GM18499 (cell line): ENCODE data around the gene KRTAP5-2.
"Not testable (repeated sequence)": the region's sequence is repeated elsewhere in the genome, so short reads cannot be mapped to it uniquely, and the experiment has no call there.

ENCODE experiments used
- ATAC-seq: cut with Tn5 transposase; IDR thresholded peaks from one replicate; pipeline ENCODE4 v1.9.1; 2021; ENCODE audit warnings: moderate number of reproducible peaks; ENCODE audit not compliant: insufficient read depth, unreplicated experiment

Gene KRTAP5-2

DNA sequence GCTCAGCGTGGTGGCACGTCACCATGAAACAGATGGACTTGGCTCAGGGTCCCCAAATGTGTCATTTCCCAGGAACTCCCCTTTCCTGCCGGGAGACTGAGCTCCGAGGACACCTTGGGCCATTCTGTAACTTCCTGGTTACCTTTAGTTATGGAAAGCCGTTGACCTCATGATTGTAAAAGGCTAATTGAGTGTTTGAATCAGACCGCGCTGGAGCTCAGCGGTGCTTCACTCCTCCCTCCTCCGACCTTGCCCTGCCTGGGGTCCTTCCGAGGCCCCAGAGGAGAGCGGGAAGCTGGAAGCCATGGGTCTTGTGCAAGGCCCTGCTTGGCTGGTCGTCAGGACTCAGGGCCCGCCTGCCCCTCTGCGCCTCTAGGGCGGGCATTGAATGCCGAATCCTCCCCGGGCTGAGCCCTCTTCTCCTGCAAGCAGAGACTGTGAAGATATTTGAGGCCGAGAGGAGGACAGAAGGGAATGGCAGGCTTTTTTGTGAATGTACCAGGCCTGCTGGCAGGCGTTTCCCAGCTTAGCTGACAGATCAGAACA is 1.4 kb downstream of the KRTAP5-2 start:
- not testable (repeated sequence) for ATAC-seq

DNA sequence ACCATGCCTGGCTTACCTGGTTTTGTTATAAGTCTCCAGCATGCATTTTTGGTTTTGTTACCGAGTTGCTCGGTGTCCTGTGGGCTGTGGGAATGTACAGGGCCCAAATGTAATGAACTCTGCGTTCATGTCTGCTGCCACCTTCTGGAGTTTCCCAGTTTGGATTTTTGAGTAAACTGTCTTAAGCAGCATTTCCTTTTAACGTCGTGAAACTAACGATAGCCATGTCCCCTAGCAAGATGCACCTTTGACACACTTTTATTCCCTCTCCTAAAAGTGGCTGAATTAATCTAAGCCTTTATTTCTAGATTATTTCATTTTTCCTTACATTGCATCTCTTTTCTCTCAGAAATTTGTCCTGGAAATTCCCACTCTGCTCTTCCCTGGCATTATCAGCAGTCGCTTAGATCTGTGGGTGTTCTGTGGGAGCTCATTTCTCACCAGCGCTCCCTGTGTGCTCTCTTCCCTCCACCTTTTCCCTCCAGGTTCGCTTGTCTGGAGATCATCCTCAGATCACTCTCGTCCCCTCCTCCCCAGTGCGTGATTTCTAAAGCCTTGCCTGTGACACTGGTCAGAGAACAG is 2.0 kb downstream of the KRTAP5-2 start:
- ATAC-seq = not testable (repeated sequence)

DNA sequence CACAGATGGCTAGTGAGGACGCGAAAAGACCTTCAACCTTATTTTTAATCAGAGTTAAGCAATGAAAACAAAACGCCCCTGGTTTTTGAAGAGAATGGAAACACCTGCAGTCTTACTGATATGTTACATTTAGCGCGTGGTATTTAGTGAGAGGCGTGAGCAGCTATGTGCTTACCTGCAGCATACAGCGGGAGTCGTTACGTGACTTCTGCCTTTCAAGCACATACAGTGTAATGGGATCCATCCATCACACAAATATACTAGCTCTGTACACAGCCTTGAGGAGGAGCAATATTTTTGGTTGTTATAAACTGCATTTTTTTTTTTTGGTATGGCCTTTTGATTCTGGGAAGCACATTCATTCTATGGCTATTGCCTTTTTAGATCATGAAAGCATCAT is 5.5 kb downstream of the KRTAP5-2 start:
- ATAC-seq = no peak

DNA sequence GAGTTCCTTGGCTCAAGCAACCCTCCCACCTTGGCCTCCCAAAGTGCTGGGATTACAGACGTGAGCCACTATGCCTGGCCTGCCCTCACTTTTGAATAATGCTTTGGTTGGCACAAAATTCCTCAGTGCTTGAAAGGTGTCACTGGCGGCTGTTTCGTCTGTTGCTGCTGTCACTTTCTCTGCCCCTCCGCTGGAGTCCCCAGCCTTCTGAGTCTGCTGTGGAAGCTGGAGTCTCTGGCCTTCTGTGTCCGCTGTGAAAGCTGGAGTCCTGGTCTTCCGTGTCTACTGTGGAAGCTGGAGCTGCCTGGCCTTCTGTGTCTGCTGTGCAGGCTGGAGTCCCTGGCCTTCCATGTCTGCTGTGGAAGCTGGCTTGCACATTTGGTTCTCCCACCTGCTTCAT is 8.1 kb downstream of the KRTAP5-2 start:
- no peak for ATAC-seq

DNA sequence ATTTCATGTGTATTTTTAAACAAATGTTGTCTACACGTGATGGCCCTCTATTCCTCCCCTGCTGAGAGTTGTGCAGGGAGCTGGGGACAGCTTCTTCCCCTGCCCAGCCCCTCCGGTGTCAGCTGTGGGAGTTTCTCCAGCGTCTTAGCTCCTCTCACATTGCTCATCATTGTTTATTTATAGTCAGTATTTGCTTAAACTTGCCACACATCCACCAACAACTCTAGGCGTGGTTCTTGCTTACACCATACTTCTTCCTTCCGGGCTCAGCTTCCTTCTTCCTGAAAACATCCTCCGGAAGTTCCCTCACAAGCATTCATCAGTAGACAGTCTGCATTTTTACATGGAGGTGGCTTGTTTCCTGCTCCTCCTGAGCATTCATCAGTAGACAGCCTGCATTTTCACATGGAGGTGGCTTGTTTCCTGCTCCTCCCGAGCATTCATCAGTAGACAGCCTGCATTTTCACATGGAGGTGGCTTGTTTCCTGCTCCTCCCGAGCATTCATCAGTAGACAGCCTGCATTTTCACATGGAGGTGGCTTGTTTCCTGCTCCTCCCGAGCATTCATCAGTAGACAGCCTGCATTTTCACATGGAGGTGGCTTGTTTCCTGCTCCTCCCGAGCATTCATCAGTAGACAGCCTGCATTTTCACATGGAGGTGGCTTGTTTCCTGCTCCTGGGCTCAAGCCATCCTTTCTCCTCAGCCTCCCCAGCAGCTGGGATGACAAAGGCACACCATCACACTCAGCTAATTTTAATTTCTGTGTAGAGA is 8.7 kb downstream of the KRTAP5-2 start:
- not testable (repeated sequence) for ATAC-seq

DNA sequence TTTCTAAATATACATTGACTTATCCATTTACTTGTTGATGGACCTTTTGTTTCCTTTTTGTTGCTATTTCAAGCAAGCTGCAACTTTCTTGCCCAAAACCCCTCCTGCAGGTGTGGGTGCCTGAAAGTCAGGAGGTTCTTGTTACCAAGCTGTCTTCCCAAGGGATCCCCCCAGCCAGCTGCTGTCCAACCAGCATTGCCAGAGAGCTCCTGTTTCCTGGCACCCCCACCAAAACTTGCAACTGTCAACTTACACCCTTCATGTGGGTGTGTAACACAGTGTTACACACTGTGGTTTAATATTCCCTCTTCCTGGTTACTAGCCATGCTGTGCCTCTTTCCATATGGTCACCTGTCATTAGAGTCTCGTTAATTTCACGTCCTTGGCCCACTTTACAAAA is 11.4 kb downstream of the KRTAP5-2 start:
- no peak for ATAC-seq

DNA sequence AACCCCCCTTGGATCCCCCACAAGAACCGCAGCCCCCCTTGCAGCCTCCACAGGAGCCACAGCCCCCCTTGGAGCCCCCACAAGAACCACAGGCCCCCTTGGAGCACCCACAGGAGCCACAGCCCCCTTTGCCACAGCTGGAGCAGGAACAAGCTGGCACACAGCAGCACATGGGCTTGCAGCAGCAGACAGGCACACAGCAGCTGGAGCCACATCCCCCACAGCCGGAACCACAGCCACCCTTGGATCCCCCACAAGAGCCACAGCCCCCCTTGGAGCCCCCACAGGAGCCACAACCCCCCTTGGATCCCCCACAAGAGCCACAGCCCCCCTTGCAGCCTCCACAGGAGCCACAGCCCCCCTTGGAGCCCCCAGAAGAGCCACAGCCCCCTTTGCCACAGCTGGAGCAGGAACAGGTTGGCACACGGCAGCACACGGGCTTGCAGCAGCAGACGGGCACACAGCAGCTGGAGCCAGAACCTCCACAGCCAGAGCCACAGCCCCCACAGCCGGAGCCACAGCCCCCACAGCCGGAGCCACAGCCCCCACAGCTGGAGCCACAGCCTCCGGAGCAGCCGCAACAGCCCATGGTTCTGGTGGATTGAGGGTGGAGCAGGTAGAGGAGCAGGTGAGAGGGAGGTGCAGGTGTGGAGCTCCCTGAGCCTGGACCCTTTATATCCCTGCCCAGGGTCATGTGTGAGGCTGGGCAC is 13.3 kb downstream of the KRTAP5-2 start, which contains the start of gene KRTAP5-1:
KRTAP5-1 (minus strand) TSS at position 623 of the 710 bp plus-strand sequence; CDS start at position 589, 34 bp downstream.
- ATAC-seq = not testable (repeated sequence)

DNA sequence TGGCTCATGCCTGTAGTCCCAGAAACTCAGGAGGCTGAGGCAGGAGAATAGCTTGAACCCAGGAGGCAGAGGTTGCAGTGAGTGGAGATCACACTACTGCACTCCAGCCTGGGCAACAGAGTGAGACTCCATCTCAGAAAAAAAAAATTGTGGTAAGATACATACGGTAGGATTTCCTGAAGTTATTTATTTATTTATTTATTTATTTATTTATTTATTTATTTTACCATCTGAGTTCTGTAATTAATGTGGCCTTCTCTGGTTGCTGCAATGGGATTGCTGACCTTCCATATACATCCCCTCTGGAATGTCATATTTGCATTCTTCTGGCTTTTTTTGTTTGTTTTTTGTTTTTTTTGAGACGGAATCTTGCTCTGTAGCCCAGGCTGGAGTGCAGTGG is 15.2 kb downstream of the KRTAP5-2 start:
- ATAC-seq = not testable (repeated sequence)

DNA sequence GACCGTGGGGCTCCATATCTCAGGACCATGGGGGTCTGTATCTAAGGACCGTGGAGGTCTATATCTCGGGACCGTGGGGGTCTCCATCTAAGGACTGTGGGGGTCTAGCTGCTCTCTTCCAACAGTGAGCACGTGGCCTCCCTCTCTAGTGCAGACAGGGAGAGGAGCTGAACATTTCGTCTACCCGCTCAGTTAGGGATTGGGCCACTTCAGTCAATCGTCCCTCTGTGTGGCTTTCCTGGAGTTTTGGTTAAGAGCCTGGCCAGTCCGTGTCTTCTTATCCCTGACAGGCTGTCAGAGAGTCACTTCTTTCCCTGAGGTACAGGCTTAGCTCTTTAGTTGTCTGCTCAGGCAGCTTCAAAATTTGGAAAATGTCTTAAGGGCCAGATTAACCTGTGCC is 16.1 kb downstream of the KRTAP5-2 start:
- ATAC-seq = no peak

DNA sequence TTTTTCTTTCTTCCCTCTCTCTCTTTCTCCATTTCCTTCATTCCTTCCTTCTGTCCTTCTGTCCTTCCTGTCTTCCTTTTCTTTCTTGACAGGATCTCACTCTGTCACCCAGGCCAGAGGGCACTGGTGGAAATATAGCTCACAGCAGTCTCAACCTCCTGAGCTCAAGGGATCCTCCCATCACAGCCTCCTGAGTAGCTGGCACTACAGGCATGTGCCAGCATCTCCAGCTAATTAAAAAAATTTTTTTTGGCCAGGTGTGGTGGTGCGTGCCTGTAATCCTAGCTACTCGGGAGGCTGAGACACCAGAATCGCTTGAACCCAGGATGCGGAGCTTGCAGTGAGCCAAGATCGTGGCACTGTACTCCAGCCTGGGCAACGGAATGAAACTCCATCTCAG is 21.3 kb downstream of the KRTAP5-2 start:
- ATAC-seq = no peak

DNA sequence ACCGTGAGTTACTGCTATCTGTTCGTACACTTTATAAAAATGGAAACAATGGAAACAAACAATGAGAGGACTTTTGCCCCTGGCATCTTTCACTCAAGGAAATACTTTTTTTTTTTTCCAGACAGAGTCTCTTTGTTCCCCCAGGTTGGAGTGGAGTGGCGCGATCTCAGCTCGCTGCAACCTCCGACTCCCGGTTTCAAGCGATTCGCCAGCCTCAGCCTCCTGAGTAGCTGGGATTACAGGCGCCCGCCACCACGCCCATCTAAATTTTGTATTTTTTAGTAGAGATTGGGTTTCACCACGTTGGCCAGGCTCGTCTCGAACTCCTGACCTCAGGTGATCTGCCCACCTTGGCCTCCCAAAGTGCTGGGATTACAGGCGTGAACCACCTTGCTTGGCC is 22.3 kb downstream of the KRTAP5-2 start:
- ATAC-seq = not testable (repeated sequence)

DNA sequence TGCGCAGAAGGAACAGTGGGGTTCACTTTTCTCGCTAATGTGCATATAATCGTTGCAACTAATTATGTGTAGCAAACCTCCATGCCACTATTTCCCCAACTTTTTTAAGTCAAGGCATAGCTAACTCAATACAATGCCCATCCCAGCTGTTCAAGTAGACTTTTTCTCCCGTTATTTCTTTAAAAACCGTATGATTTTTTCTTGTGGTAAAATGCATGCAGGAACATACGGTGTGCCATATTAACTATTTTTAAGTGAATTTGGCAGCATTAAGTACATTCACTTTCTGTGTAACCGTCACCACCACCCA is 23.2 kb downstream of the KRTAP5-2 start:
- no peak for ATAC-seq

DNA sequence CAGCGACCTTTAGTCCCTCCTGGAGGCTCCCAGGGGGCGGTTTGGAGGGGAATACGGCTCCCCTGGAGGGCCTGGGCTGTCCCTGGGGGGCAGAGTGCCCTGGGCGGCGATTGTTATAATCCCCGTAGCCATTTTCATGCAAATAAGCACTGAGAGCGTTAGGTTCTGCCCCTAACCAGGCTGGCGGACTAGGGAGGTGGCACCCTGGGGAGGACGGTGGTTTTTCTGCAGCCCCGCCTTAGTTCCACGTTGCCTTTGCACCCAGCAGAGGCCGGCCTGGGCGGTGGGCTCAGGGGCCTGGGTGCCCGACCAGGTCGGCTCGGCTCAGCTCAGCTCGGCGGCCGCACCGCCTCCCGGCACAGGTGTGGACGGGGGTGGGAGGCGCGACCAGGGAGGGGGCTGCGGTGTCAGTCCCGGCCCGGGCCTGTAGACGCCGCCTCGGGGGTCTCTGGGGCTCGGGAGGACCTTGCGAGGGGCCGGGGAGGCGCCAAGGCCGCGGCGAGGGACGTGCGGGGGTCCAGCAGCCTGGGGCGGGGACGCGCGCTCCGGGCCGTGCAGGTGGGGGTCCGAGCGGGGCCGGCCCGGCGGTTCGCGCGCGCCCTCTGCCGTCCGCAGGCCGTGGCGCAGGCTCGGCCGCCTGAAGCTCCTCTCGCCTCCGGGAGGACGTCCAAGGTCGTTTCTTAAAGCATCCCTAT is 23.7 kb downstream of the KRTAP5-2 start:
- no peak for ATAC-seq

DNA sequence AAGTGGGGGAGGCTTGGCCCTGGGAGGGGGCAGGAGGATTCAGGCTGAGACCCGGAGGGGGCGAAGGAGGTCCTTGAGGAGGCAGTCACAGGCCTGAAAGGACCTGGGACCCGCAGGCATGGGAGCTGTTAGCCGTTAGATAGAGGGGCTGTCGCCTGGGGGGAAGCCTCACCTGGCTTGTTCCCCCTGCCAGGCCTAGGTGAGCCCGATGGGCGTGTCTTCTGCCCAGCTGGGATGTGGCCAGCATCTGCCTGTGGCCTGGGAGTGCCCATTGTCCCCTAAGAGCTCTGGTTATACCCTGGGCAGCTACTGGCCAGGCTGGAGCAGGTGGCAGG is 24.2 kb downstream of the KRTAP5-2 start:
- no peak for ATAC-seq

DNA sequence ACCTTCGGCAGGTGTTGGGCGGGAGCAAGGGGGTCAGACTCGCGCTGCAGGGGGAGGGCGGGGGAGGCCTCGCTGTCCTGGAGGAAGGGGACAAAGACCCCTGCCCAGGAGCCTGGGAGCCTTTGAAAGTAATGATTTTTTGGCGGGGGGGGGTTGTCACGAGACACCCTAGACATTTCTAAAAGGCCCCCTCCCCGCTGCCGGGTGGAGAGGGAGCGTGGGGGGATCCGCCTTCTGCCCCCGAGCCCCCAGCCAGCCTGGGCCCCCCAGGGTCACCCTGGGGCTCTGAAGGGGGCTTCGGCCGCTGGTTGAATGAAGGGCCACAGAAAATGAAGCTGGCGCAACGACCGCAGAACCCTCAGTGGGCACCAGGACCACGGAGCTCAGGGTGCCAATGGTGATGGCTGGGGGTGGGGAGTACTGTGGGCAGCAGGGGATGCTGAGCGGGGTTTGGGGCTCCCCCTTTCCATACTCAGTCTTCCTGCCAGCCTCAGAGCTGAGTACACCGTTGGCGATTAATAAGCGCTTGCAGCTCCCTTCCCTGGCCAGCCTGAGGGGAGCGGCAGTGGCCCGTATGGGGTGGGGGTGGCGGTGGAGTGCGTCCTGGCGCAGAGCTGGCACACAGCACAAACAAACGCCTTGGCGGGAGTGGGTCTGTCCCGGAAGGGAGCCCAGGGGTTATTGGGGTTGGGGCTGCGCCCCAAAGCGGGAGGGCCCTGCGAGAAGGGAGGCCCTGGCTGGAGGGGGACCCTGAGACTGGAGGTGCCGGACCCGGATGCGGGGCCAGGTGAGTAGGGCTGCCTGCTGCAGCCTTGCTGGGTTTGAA is 24.8 kb downstream of the KRTAP5-2 start:
- ATAC-seq = no peak

DNA sequence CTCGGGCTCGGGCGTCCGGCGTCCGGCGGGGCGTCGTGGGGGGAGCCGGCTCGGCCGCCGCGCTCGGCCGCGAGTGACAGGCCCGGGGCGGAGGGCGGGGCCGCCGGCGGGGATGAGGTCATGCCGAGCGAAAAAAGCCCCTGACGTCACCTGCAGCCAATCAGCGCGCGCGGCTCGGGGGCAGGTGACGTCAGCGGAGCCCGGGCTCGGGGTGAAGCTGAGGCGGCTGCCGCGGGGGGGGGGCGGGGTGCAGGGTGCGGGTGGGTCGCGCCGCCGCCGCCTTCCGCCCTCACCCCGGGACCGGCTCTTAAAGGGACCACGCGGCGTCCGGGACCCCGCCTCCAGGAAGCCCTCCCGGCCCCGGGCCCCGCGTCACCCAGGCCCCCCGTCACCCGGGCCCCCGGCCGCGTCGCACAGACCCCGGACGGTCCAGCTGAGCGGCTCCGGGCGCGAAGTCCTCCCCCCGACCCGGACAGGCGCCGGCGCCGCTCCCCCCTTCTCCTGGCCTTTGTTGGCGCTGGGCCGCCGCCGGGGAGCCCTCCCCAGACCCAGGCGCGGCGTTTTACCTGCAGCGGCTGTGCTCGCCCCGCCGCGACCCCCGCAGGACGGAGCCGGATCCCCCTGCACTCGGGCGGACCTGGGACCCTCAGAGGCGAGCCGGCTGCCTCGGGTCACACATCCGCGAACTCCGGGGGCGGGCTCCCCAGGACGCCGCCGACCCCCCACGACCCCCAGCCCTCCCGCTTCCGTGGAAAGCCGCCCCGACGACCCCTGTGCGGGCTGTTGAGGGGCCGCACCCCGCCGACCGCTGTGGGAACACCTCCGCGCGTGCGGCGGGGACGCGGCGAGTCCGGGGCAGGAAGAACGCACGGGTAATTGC is 25.7 kb downstream of the KRTAP5-2 start, which contains the start of gene DUSP8:
DUSP8 (minus strand) TSS at position 75 of the 880 bp plus-strand sequence. CDS start 6,445 bp downstream, outside the sequence.
- ATAC-seq = no peak

DNA sequence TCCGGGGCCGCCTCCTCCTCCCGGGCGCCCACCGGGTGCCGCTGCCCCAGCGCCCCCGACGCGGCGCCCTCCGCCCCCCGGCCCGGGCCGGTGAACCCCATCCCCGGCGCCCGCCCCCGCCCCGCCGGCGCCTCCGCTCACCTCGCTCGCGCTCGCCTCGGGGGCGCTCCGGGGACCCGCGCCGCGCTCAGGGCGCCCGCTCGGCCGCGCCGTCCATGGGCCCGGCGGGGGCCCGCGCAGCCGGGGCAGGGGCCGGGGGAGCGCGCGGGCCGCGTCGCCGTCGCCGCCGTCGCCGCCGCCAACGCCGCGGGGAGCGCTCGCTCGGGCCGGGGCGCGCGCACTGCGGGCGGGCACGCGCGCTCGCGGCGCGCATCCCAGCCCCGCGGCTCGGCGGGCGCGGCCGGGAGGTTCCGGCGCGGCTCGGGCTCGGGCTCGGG is 26.3 kb downstream of the KRTAP5-2 start:
- ATAC-seq = no peak

DNA sequence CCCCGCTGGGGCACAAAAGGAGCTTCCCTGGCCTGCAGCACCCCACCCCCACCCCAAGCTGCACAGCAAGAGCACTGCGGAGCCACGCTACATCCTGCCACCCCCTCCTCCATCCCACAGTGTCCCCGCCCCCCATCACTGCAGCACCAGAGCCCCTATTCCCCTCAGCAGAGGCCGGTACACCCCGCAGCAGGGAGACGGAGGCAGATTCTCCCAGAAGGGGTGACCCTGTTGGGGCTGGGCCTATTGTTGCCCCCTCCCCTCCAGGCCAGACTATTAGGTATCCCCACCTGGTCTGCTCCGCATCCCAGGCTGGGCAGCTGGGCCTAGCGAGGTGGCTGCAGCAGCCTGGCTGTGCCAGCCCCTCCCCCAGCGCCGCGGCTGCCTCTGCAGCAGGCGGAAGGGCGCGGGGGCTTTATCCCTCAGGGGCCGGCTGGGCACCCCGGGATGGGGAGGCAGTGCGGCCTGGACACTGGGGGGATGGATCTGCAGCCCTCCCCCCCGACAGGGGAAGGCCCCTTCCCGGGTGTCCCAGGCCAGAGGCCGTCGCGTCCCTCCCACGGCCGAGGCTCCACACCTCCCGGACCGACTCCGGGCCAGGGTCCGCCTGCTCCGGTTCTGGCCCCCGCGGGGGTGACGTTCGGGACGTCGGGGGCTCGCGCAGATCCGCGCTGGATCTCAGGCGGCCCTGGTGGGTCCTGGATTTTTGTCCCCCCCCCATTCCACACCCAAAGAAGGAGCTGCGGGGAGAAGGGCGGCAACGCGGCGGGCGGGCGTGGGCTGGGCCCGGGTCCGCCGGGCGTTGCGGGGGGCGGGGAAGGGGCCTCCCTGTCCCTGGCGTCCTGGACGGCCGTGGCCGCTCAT is 27.0 kb downstream of the KRTAP5-2 start:
- ATAC-seq = no peak
